Measurements from ENCODE around the gene ST8SIA4. TPM values are rescaled to one million over a fixed set of nuclear protein-coding genes. Genes with fewer than 3 reads are reported as not detected.

Gene ST8SIA4
- total and polyA plus RNA-seq, 7 donors, result 0.27 to 2.5 (median 0.77) TPM

- Histone ChIP-seq H3K27me3 (ENCODE audit: insufficient read depth in 3 of 3, low read length in 2 of 3) (no peaks in the 10 kb centered on the region), H3K4me3 (no peak overlapping the region), H3K36me3 (ENCODE audit: insufficient read depth in 1 of 2, low read depth in 1 of 2) (no peaks in the 10 kb centered on the region), H3K4me1 (no peaks in the 10 kb centered on the region), H3K9me3 (no peaks in the 10 kb centered on the region), H3K27ac (no peak overlapping the region)
- no peak for ATAC-seq
- TF ChIP-seq CTCF (IDR thresholded peaks at IDR 0.05), result no peak
- DNase-seq, result no peak
- intact Hi-C loops (cut with DNase I), result no loop called here
- 84 to 87% (median 86%) methylated on average over 2 of the region's 2 CpGs for WGBS, 3 donors
These were observed 79.3 kb downstream of the ST8SIA4 start for GRCh38 chr5:100823812-100824211.

DNA sequence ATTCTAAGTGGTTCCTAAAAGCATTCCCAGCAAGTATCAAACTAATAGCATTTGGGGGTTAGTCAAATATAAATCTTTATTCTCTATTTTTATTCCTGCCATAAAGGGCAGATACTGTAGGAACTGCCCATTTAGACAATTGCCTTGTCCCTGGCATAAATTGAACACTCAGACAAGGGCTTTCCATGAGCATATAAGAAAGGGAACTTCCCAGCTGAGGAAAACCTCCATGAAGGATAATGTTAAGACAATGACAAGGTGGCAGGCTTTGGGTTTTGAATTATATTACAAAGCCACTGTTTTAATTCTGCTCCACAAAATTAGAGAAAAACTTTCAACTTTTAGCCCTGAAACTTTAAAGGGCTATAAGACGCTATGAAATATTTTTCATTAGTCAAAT lies 81.3 kb downstream of the ST8SIA4 start:
- Histone ChIP-seq H3K27me3 (ENCODE audit: insufficient read depth in 3 of 3, low read length in 2 of 3) (no peaks in the 10 kb centered on the region), H3K36me3 (ENCODE audit: insufficient read depth in 1 of 2, low read depth in 1 of 2) (no peaks in the 10 kb centered on the region), H3K4me3 (no peak overlapping the region), H3K4me1 (no peaks in the 10 kb centered on the region), H3K9me3 (no peaks in the 10 kb centered on the region), H3K27ac (no peak overlapping the region)
- WGBS, 3 donors, result 94 to 100% (median 98%) methylated on average over 1 of the region's 1 CpG
- intact Hi-C loops (cut with DNase I), result no loop called here
- DNase-seq (no peak), ATAC-seq (no peak)
- TF ChIP-seq CTCF (IDR thresholded peaks at IDR 0.05), result no peak

DNA sequence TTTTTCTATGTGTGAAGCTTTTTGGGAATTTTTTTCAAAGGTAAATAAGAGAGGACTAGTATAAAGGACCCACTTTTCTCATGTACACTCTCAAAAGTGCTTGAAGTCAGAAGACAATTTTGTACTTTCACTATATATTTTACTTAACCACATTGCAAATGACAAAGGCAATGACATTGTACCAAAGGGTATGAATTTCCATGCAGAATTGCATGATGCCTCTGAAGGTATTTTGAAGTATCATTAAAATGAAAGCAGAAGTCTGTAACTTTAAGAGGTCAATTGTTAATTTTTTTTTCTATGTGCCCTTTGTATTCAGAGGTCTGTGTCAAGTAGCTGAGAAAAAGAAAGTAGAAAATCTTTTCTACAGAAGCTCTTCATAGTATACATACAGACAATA lies 84.7 kb downstream of the ST8SIA4 start:
- H3K4me3 ChIP-seq, result no peak overlapping the region
- H3K9me3 ChIP-seq, result no peaks in the 10 kb centered on the region

DNA sequence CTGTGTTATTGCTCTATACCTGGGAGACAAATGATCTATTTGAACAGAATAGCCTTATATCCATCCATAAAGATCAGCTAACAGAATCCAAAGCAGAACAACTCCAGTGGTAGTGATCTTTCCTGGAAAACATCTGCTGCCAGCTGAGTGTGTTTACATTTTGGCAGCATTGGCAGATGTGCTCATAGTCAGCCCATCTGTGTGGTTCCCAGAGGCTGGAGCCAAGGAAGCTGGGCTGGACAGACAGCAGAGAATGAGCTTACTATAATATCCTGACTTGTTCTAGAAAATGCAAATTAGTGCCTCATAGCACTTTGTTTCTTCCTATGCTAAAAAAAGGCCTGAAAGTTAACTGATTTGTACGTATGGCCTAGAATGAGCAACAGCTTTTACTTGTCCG lies 99.7 kb downstream of the ST8SIA4 start:
- no peak overlapping the region for H3K4me3 ChIP-seq
- H3K27me3 ChIP-seq (ENCODE audit: insufficient read depth in 3 of 3, low read length in 2 of 3), result no peaks in the 10 kb centered on the region
- no peaks in the 10 kb centered on the region for H3K4me1 ChIP-seq
- H3K9me3 ChIP-seq, result no peaks in the 10 kb centered on the region
- no peak for TF ChIP-seq CTCF (IDR thresholded peaks at IDR 0.05)
- H3K27ac ChIP-seq, result no peak overlapping the region
- DNase-seq, result no peak
- H3K36me3 ChIP-seq (ENCODE audit: insufficient read depth in 1 of 2, low read depth in 1 of 2), result no peaks in the 10 kb centered on the region
- WGBS, 3 donors, result 59 to 69% (median 60%) methylated on average over 2 of the region's 2 CpGs
- intact Hi-C loops (cut with DNase I), result no loop called here
- ATAC-seq, result no peak

More for the DNA sequence above, 84.7 kb downstream of the ST8SIA4 start:
- no peak for TF ChIP-seq CTCF (IDR thresholded peaks at IDR 0.05)
- DNase-seq (no peak), ATAC-seq (no peak)
- intact Hi-C loops (cut with DNase I), result no loop called here
- Histone ChIP-seq H3K36me3 (ENCODE audit: insufficient read depth in 1 of 2, low read depth in 1 of 2) (no peaks in the 10 kb centered on the region), H3K27ac (no peak overlapping the region), H3K4me1 (no peaks in the 10 kb centered on the region), H3K27me3 (ENCODE audit: insufficient read depth in 3 of 3, low read length in 2 of 3) (no peaks in the 10 kb centered on the region)

- no peak for ATAC-seq
- no peak for DNase-seq
- no peaks in the 10 kb centered on the region for H3K4me1 ChIP-seq
- H3K9me3 ChIP-seq, result no peaks in the 10 kb centered on the region
- no peak overlapping the region for H3K4me3 ChIP-seq
- H3K27ac ChIP-seq, result no peak overlapping the region
- 65 to 82% (median 66%) methylated on average over 2 of the region's 2 CpGs for WGBS, 3 donors
- intact Hi-C loops (cut with DNase I), result no loop called here
- no peak for TF ChIP-seq CTCF (IDR thresholded peaks at IDR 0.05)
- H3K36me3 ChIP-seq (ENCODE audit: insufficient read depth in 1 of 2, low read depth in 1 of 2), result no peaks in the 10 kb centered on the region
- H3K27me3 ChIP-seq (ENCODE audit: insufficient read depth in 3 of 3, low read length in 2 of 3), result no peaks in the 10 kb centered on the region
These were observed 100.9 kb downstream of the ST8SIA4 start for GRCh38 chr5:100802208-100802607.

Measured in psoas muscle (tissue), 8 donors.